HG02571 (cell line): ENCODE data around the gene EEF1AKMT2.

Source experiments
- ATAC-seq: cut with Tn5 transposase; IDR thresholded peaks from one replicate; pipeline ENCODE4 v1.9.1; 2021; ENCODE audit warnings: mild to moderate bottlenecking, moderate library complexity; ENCODE audit not compliant: unreplicated experiment

The EEF1AKMT2 gene

DNA sequence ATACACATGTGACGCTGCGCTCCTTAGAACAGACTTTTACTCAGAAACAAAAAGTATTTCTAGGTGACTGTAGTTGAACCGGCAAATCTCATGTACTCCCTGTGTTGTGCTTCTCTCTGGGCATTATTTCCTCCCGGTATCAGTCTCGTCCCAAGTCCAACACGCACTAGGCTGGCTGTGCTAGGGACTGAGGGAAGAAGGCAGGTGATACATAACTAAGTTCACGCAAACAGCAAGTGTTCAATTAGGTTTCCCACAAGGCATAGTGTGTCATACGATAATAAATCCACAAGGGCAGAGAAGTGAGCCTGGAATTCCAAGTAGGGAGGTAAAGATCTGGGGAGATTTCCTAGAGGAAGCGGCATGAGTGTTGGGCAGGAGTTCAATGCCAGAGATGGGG lies 67.9 kb downstream of the EEF1AKMT2 start:
- ATAC-seq: no peak

DNA sequence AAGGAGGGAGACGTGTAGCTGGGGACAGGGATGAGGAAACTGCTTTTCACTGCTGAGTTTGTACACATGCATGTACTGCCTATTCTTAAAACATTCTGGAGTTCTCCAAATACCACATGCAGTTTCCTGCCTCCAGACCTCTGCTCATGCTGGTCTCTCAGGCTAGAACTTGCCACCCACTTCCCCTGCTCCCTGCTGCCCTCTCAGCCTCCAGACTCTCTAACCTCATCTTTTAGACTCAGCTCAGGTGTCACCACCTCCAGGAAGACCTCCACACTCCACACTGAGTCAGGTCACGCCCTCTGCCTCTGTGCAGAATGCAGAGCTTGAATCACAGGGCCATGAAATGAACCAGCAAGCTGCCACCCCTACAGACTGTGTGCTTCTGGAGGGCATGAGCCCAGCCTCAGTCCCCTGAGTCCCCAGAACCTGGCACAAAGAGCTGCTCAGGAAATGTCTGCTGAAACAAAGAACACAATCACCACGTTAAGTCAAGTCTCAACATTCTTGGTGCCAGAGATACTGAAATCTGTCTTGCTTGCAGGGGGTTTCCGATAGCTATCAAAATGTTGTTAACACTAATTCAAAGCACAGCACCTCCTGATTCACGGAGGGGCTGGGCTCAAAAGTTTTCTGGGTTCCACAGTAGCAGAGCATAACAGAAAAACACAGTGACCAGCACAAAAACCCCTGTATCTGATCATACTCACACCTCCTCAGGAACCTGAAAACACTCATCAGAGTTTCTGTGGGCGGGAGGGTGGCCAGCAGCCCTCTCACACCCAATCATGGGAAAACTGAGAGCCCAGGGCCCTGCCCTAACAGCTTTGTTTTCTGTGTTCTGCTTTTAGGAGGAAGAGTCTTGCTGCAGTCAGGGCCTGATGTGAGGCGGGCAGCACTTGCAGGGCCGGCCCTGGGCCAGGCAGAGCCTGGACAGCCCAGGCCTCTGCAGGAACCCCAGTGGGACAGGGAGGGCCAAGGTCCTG lies 68.6 kb downstream of the EEF1AKMT2 start:
- peak; percentile 72 for ATAC-seq

DNA sequence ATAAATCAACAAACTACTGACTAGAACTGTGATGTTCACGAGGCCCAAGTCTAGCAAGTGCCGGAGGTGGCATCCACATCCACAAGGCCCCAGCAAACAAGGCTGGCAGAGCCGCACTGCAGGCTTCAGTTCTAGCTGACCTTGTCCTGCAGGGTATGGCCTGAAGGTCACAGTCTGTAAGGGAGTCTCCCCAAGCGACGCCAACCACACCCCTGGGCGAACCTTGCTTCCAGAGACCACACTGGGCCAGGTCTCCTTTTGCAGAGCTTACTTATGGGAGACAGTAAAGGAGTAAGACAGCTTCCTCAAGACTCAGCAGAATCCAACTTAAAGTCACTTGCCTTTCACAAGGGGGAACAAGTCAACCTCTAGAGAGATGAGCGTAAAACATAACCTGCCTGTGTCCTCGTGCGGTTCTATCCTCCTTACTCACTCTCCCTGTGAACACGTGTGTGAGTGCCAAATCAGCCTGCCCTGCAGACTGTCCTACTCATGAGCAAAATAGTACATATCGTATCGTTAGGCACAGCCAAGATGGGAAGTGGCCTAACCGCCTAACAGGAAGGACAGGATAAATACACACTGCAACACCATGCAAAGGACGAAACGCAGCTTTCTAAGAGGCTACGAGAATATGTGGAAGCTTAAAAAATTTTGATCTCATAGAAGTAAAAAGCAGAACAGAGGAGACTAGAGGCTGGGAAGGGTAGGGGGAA lies 70.2 kb downstream of the EEF1AKMT2 start:
- ATAC-seq: no peak

DNA sequence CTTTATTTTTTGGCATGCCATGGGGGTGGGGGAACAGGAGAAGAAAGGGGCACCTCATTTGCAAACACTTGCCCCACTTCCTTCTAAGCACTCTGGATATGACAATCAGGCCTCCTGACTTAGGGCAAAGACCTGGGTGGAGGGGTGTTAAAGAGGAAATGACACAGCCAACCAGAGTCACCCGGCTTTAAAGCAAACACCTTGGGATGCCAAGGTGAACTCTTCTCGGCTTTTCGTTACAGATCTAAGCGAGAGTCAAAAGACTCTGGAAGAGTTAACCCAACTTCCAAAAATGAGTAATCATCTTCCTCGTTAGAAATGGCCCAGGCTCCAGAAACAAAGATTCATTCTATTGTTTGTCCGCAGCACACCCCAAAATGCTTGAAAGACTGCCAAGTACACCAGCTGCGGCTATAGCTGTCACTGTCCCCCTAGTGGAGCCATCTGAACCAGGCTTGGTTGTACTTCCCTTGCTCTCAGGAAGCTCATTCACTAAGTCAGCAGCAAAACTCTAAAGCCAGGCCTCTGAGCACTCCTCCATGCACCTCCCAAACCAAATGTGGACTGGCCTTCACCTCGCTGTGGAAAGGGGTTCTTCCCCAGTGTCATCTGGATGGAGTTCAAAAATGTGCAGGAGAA lies 72.4 kb downstream of the EEF1AKMT2 start:
- peak; percentile 38 for ATAC-seq

DNA sequence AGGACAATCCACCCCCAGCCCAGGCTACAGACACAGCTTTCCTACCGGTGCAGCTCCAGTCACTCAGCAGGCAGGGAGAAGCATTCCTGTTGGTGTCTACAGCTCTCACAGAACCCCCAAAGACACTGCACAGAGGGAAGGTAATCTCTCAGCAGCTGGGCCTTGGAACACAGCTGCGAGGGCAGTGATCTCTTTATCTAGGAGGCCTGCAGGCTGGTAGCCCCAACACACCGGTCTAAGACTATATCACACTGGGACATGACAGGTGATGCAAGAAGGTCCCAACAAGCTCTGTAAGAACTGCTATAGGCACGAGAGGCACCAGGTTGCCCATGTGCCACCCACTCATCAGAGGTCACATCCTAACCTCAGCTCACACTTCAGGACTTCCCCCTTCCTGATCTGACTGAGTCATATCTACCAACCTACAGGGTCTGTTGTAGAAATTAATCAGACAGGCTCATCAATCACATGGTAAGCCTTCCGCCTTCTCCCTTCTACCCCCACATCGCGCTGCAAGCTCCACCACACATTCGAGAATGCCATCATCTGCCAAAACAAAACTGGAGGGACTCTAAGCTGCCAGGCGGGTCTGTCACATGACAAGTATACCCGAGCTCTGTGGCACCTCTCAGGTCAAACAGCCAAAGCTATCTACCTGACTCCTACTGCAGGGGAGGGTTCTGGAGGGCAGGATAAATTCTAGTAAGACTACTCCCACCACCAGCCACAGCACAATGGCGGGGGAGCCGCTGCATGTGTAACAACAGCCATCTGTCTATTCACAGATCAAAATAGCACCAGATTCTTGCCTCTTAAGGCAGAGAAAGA lies 73.6 kb downstream of the EEF1AKMT2 start:
- peak; percentile 51 for ATAC-seq

DNA sequence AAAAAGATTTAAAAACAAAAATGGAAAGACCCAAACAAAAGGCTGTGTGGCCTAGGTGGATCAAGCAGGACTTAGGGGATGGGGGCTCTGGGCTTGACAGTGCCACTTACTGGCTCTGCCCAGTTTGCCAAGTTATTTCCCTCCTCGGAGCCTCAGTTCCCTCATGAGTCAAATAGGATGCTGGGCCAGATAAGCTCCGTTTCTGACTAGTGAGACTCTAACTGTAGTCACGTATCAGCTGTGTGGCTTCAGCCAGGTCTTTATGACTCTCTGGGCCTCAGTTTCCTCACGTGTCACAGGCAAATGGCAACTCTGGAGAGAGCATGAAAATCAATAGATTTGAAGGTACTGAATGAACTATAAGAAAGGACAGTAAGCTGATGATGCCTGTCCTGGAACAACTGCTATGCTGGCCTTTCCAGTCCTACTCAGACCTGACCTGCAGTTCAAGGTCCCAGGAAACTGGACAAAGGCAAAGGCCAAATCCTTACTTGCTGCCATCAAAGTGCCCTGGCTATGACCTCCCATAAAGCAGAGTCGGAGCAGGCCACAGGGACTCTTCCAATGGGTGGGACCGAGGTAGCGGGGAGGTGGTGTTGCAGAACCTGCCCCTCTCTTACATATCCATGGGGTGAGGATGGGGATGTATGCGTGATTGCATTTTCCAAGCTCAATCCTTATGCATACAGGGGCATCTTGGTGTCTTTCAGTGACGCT lies 74.5 kb downstream of the EEF1AKMT2 start:
- ATAC-seq: no peak

DNA sequence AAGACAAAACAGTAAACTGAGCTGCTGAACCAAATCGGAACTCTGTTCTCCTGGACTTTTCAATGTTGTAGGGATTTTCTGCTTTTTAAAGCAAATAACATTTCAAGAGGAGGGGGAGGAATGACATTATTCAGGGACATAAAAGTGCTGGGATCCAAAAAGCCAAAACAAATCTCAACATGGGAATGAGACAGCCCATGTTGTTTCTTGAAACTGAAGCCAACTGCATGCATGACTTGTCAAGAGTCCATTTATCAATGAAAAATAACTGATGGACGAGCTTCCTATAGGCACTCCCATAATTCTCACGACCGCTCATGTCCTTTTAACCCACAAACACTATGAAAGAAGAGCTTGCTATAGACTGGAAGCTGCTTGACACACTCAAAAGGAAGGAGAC lies 75.3 kb downstream of the EEF1AKMT2 start:
- ATAC-seq: no peak

DNA sequence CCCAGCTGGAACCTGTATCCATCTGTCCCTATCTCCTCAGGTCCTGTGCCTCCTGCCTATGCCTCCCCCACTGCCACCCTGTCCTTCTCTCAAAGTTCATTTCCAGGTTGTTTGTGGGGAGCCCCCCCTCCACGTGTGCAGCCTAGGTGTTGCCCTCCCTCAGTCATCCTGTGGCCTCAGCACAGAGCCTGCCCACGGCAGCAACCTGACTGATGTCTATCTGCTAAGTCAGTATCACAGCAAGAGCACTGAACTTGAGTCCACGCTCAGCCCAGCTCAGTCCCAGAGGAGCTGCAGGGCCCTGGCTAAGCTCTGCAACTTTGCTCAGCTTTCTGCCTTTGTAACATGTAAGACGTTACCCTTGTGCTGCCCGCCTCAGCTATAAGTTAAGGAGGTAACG lies 76.2 kb downstream of the EEF1AKMT2 start:
- ATAC-seq: no peak

DNA sequence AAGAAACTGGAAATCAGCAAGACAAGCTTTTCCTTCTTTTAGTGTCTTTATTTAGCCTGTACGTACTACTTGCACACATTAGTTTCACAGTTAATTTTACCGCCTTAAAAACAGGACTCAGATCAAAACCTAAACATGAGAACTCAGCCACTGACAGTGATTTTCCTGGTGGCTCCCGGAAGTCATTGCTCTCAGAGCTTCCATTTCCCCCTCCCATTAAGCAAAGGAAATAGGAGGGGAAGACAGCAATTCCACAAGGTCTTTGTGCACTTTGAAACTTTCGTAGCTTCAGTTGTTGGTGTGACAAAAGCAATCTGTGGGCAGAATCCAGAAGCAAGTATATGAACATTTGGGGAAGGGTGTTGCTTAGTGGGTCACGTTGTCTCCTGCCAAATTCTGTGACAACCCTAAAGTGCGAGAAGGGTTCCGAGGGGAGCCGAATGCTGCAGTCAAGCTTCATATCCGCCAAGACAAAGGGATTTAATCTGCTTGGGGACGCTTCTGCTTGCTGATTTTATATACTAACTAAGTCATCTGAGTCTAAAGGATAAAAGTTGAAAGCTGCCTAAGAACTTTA lies 77.9 kb downstream of the EEF1AKMT2 start:
- no peak for ATAC-seq

DNA sequence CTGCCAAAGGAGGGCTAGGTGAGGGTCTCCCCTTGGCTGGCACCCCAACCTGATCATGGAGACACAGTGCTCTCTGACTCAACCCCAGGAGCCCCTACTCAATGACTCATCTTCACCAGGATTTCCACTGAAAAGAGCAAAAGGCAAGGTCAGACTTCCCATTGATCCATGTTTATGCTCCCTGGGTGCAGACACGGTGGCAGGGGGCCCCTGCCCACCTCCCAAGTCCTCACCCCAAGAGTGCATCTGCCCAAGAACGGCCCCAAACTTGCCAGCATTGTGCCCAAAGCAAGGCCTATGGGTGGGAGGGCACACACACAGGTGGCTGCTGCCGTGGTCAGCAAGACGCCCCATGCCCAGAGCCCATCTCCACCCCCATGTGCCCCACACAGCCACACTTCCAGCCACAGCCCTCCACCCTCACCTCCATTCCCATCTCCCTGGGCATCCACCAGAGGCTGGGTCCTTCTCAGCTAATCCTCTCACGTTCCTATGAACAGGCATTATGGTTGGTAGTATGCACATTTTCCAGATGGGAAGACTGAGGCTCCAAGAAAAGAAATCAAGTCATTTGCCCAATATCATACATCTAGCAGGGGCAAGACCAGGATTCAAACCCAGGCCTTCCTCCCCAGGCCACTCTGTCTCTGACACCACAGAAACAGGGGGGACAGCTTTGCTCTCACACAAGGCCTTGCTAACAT lies 78.8 kb downstream of the EEF1AKMT2 start:
- no peak for ATAC-seq

DNA sequence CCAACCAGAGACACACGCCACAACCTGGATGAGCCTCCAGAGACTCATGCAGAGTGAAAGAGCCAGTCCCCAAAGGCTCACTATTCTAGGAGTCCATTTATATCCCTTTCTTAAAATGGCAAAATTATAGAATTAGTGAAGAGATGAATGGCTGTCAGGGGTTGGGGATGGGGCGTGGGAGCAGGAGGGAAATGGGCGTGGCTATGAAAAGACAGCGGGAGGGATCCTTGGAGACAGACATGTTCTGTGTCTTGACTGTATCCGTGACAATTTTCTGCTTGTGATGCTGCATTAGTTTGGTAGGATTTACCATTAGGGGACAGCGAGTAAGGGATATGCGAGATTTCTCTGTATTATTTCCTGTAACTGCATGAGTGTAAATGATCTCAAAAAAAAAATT lies 80.5 kb downstream of the EEF1AKMT2 start:
- ATAC-seq: no peak

DNA sequence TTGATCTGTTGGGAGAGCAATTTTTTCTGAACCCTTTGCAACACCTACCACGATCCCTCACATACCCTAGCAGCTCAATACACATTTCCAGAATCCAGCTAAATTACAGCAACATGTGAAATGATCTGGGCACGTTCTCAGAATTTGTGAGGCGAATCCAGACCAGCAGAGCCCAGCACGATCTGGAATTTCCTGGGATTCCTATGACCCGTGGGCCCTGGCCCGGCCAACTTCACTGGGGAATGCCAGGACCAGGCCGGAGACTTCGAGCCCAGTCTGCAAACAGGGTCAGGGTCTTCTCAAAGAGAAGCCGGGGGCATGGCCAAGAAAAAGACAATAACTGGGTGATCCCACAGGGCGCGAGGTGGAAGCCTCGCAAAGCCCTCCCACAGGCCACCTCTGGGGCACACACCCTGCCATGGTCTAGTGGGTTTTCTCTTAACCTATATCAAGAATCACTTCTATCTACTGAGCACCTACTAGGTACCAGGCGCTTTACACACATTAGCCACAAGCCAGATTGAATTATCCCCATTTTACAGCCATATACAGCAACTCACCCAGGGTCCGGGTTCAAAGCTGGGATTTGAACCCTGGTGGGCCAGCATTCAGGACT lies 81.3 kb downstream of the EEF1AKMT2 start:
- no peak for ATAC-seq

DNA sequence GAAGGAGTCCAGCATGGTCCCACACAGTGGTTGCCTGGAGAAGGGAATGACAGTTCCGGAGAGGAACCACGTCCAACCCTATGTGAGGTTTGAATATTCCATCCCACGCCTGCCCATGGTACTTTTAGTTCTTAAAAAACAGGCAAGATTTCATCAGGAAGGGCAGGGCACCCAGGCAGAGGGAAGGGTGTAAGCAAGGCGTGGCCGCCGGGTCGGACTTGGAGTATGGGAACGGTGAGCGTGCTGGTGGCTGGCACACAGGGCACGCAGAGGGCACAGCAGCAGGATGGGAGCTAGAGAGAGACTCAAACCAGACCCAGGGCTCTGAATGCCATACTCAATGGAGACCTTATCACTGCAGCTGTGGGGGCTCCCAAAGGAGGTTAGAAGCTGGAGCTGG lies 81.8 kb downstream of the EEF1AKMT2 start:
- no peak for ATAC-seq

DNA sequence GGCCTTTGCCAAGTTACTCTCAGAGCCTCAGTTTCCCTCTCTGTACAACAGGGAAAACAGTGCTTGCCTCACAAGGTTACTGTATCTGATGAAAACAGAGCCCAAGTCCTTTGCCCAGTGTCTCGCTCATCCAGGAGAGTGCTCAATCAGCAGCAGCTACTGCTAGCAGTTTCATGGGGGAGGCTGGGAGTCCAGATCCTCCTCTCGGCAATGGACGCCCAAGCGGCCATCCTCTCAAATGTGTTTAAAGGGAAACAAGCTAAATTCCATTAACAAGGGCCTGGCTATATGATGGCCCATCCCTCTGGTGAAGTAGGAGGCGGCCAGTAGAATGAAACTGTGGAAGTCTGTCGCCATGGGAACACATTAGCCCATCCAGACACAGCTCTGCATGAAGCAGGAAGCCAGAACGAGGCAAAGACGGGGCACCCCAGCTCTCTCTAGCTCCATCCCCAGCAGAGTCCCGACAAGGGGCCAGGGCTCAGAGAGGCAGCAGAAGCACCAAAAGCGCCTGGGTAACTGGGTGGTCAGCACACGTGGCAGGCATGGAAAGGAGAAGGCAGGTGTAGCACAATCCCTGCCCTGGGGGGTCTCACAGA lies 82.7 kb downstream of the EEF1AKMT2 start:
- ATAC-seq: no peak

DNA sequence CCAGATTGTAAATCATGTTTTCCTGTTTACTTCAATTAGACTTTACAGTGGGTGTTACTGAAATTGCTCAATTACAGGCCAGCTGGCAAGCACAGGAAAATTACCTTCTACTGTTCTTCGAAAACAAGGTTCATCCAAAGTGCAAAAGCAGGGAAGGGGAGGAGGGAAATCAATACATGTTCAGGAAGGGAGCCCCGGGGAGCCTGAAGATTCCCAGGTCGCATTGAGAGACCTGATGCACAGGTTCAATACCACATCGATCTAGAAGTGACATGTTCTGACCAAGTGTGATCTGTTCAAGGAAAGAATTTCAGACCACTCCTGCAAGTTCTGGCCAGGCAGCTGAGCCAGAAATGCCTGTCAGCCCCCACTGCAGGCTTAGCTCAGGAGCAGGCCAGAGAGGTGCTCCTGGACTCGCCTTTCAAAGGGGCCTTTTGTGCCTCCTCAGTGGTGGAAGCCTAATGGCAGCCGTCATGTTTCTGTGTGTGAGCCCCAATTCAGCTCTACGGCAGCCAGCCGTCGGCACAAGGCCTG lies 83.4 kb downstream of the EEF1AKMT2 start:
- ATAC-seq: no peak
